GOT3 (cell line): ENCODE data around the gene ZNF77.
A peak's percentile ranks its signal among the peaks of the same experiment; 100 is the strongest.
"Not testable (repeated sequence)": the region's sequence is repeated elsewhere in the genome, so short reads cannot be mapped to it uniquely, and the experiment has no call there.

Experiments used
- DNase-seq: peaks from one replicate; lab custom pipeline; 2025; ENCODE audit warnings: mixed read lengths; lab: John Stamatoyannopoulos, UW

The ZNF77 gene

DNA sequence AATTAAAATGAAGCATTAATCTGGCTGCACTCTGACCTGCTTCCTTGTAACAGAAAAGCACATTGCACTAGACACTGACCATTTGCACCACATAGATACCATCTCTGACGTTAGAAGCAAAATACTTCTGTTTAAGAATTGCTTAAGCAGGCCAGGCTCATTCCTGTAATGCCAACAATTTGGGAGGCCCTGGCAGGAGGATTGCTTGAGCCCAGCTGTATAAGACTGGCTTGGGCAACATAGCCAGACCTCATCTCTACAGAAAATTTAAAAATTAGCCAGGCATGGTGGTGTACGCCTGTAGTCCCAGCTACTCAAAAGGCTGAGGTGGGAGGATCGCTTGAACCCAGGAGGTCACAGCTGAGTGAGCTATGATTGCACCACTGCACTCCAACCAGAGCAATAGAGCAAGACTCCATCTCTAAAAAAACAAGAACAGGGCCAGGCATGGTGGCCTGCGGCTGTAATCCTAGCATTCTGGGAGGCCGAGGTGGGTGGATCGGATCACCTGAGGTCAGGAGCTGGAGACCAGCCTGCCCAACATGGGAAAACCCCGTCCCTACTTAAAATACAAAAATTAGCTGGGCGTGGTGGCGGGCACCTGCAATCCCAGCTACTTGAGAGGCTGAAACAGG is 25.5 kb upstream of the ZNF77 start:
- DNase-seq, result no peak

DNA sequence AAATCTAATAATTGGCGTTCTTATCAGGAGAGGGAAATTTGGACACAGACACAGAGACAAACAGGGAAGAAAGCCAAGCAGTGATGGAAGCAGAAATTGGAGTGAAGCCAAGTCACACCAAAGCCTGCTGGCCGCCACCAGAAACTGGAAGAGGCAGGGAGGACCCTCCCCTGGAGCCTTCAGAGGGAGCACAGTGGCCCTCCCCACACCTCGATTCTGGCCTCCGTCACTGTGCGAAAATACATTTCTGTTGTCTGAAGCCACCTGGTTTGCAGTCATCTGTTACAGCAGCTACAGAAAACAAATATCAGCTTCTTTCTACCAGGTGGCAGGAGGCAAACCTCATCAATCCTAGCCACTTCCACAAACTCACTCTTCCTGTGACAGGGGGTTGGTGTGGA is 24.3 kb upstream of the ZNF77 start:
- DNase-seq, result no peak

DNA sequence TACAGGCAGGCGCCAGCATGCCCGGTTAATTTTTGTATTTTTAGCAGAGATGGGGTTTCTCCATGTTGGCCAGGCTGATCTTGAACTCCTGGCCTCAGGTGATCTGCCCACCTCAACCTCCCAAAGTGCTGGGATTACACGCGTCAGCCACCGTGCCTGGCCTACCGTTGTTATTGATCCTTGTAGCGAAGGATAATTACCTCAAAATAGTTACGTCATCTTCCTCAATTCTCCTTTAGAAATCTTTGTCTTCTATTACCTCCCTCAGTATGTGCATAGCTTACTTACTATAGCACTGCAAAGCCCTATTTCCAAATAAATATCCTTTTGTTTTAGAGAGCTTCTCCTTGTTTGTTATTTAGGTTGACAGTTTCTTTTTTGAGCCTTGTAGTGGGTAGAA is 23.2 kb upstream of the ZNF77 start:
- no peak for DNase-seq

DNA sequence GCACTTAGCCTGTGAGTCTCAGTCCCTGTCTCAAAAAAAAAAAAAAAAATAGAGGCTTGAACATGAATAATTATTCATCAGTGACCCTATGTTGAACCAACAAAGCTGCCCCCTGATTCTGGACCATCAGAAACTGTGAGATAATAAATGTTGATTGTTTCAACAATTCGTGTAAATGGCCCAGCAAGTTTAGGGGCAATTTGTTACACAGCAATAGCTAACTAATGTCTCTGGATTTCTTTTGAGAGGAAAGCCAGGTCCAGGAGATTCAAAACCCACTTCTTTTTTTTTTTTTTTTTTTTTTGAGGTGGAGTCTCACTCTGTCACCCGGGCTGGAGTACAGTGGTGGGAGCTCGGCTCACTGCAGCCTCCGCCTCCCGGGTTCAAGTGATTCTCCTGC is 20.1 kb upstream of the ZNF77 start:
- no peak for DNase-seq

DNA sequence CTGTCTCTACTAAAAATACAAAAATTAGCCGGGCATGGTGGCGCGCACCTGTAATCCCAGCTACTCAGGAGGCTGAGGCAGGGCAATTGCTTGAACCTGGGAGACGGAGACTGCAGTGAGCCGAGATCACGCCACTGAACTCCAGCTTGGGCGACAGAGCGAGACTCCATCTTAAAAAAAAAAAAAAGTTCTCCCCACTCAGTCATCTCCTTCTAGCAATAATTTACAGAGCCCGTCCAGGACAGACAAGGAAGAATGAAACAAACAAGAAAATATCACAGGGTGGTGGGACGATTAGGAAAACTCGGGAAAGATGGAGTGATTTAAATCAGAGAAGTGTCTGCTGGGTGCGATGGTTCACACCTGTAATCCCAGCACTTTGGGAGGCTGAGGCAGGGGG is 18.9 kb upstream of the ZNF77 start:
- not testable (repeated sequence) for DNase-seq

DNA sequence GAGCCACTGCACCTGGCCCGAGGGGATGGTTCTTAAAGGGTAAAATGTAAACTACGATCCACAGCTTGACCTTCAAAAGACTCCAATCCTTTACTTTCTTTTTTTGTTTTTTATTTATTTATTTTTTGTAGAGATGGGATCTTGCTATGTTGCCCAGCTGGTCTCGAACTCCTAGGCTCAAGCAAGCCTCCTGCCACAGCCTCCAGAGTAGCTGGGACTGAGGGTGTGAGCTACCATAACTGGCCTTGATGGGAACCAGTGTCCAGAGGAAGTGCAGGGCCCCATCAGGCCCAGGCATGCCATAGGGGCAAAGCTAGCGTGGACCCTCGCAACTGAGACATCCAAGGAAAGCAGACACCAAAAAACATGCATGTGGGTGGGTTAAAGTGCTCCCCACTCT is 18.4 kb upstream of the ZNF77 start:
- no peak for DNase-seq

DNA sequence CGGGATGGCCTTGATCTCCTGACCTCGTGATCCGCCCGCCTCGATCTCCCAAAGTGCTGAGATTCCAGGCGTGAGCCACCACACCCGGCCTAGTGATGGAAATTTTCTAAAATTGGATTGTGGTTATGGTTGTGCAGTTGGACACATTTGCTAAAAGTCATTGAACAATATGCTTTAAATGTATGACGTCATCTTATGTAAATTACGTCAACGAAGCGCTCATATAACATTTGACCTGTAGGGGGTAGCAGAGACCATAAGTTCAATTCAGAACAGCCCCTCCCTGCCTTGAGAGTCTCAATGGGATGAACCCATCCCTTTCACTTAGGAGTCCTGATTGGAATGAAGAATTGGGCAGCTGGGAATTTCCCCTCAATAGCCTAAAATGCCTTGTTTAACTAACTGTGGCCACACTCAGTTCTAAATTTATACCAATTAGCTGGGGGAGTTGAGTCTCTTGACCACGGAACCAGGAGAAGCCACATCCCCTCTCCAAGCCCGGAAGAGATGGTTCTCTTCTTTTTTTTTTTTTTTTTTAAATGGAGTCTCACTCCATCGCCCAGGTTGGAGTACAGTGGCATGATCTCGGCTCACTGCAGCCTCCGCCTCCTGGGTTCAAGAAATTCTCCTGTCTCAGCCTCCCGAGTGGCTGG is 17.4 kb upstream of the ZNF77 start:
- DNase-seq, result no peak

DNA sequence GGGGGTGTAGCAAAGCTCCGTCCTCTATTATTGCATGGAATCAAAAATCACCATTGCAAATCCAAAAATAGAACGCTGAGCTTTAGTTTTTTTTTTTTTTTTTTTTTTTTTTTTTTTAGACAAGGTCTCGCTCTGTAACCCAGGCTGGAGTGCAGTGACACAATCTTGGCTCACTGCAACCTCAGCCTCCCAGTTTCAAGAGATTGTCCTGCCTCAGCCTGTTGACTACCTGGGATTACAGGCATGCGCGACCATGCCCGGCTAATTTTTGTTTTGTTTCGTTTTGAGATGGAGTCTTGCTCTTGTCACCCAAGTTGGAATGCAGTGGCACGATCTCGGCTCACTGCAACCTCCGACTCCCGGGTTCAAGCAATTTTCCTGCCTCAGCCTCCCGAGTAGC is 15.3 kb upstream of the ZNF77 start:
- no peak for DNase-seq

DNA sequence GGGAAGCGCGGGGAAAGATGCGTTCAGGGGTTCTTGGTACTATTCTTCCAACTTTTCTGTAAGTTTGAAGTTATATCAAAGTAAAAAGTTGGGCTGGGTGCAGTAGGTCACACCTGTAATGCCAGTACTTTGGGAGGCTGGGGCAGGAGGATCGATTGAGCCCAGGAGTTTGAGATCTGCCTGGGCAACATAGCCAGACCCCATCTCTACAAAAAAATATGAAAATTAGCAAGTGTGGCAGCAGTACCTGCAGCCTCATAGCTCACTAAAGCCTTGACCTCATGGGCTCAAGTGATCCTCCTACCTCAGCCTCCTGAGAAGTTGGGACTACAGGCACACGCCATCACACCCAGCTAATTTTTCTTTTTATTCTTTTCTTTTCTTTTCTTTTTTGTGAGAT is 12.4 kb upstream of the ZNF77 start:
- no peak for DNase-seq

DNA sequence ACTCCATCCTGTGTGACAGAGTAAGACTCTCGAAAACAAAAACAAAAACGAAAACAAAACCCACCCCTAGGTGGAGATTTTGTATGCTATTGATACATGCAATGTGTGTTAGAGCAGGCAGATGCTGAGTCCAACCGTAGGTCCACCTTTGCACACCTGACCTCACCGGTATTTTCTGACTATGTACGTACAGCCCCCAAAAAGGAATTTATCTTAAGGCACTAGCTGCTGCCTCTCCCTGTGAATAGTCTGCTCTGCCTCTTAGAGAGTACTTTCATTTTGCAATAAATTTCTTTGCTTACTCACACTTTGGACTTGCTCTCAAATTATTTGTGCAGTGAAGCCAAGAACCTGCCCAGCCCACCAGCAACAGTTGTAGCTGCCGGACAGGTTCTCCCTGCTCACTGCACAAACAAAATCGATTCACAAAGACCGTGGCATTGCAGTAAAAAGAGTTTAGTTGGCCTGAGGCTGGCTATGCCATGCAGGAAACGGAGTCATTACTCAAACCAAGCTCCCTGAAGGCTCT is 8.2 kb upstream of the ZNF77 start:
- no peak for DNase-seq

DNA sequence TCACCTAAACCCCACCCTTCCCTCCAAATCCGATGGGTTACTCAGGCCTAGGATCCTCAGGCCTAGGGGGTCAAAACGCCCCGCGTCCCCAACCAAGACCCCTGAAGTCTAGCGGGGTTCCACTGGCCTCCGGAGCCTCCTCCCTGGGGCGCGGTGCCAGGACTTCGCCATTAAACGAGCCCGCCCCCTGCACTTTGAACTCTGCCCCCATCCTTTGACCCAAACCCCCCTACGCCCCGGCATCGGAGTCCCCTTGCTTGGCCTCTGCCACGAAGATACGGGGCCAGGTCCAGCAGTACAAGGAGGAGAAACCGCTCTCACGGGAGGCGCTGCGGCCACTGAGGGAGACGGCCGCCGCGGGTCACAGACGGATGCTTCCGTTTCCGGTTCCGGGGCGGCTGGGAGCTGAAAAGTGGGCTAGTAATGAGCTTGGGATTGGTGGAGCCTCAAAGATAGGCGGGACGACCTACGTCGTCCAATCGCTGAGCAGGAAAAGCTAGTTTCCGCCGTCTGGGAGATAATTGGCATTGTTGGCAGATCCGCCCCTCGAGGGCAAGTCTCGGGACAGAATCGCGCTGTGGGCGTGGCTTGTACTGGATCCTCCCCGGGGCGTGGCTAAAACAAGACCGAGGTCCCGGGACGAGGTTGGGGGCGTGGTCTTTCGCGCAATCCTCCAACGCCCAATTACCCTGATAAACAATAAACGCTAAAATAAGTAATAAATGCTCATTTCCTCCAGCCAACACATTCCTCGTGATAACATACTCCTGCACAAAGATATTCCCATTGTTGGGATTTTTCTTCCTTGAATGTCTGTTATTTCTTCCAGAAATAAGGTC is 5.7 kb upstream of the ZNF77 start:
- DNase-seq, result peak; percentile 96

DNA sequence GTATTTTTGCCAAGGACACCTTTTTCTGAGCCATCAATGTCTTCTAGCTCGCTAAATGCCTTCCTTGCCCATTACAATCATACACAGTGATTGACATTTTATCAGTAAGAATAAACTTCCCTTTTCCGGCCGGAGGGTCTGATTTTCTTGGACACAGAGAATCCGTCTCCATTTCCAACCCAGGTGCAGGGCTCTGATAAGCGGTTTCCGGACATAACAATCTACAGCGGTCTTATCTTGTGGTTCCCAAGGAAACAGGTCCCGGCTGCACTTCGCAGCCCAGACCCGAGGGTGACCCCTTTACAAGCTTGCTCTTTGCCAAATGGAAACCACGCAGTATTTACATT is 5.1 kb upstream of the ZNF77 start:
- no peak for DNase-seq

DNA sequence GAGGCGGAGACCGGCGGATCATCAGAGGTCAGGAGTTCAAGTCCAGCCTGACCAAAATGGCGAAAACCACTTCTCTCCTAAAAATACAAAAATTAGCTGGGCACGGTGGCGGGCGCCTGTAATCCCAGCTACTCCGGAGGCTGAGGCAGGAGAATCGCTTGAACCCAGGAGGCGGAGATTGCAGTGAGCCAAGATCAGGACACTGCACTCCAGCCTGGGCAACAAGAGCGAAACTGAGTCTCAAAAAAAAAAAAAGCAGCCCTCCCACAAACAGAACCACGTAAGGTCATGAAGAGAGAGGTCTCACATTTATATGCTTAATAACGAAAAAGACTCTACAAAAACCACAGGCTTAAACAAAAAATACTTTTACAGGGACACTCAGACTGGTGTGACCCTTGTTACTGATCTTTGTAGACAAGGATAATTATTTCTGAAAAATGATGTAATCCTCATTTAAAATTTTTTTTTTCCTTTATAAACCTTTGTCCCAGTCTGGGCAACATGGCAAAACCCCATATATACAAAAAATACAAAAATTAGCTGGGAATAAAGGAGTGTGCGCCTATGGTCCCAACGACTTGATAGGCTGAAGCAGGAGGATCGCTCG is 909 bp upstream of the ZNF77 start:
- no peak for DNase-seq

DNA sequence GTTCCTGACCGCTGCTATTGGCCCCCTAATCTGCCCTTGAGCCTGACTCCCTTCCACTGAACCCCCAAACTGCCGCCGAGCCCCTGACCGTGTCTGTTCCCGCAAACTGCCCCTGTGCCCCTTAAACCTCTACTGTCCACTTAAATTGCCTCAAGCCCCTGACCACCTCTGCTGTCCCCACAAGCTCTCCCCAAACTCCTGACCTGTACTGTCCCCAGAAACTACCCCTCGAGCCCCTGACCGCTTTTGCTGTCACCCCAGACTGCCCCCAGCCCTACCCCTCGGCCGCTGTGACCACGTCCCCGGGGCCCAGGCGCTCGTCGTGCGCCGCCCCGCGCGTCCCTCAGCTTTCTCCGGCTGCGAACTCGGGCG is 382 bp downstream of the ZNF77 start:
- no peak for DNase-seq

DNA sequence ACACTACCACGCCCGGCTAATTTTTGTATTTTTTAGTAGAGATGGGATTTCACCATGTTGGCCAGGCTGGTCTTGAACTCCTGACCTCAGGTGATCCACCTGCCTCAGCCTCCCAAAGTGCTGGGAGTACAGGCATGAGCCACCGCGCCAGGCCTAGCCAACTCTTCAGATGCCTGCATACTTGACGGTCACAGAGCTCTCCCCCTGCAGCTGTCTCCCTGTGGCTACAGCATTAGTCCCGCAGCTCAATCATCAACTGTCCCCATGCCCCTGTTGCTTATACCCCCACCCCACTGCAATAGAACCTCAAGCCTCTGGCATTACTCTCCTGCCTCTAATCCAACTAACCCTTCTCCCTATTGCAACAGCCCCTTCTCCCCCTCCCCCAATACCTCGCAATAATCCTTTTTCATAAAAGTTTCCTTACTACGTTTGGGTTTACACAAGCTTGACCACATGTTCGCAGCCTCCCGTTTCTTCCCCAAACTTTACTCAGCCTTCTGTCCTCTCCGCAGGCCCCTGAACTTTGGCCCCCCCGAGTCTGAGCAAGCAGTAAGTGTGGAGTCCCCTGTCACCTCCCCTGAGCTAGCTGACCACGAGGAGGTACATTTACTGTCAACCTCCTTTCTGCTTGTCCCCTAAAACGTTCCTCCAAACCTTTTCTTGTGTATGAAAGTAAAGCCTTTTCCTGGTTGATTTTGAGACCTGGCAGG is 1.7 kb downstream of the ZNF77 start:
- DNase-seq, result no peak

DNA sequence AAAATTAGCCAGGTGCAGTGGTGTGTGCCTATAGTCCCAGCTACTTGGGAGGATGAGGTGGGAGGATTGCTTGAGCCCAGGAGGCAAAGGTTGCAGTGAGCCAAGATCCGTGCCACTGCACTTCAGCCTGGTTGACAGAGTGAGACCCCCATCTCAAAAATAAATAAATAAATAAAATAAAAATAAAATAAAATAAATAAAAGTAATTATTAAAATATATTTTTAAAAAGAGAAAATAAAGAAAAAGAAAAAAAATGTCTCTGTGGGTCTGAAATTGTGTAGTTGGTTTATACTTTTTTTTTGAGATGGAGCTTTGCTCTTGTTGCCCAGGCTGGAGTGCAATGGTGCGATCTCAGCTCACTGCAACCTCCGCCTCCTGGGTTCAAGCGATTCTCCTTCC is 8.9 kb downstream of the ZNF77 start:
- DNase-seq, result not testable (repeated sequence)

DNA sequence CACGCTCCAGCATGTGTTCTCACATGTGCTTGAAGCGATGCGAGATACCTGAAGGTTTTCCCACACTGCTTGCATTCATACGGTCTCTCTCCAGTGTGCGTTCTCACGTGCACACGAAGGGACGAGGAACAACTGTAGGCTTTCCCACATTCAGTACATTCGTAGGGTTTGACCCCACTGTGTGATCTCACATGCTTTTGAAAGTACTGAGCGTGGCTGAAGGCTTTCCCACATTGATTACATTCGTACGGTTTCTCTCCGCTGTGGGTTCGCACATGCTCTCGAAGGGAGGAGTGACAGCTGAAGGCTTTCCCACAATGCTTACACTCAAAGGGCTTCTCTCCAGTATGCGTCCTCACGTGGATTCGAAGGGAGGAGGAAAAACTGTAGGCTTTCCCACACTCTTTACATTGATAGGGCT is 11.3 kb downstream of the ZNF77 start:
- DNase-seq, result no peak

DNA sequence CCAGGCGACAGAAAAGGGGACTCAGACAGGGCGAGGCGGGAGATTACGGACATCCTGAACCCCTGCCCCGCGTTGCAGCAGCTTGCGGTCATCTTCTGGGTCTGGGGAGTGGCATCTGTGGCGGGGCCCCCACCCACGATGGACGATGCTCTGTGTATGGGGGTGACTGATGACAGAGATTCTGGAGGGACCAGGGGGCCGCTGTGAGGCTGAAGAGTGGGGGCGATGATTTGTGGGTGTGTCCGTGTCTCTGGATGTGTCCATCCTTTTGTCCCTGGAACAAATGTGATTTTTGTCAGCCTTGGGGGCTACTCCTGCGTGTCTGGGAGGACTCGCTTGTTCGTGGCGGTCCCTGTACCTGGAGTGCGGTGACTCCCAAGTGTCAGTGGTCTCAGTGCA is 17.7 kb downstream of the ZNF77 start:
- no peak for DNase-seq

DNA sequence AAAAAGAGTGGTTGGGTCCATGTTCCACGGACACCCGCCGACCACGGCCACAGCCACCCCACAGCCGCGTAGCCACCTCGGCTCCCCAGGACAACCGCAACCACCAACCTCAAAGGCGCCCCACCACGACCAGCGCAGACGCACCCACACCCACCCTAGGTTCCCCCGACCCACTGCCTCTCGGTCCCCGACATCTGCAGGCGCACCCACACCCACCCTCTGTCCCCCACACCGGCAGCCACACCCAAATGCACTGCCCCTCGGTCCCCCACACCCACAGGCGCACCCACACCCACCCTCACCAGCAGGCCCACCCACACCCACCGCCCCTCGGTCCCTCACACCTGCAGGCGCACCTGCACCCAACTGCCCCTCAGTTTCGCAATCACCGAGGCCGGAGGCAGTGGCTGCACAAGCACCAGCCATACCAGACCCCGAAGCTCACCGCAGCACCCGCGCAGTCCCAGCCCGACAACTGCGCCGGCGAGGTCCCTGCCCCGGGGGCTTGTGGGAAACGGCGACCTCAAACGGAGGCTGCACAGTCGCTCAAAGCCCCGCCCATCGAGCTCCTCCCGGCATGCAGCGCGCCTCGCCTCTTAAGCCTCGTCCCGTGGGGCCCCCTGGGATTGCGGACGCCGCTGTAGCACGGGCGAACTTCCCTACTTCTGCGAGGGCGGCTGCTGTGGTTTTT is 18.3 kb downstream of the ZNF77 start:
- no peak for DNase-seq

DNA sequence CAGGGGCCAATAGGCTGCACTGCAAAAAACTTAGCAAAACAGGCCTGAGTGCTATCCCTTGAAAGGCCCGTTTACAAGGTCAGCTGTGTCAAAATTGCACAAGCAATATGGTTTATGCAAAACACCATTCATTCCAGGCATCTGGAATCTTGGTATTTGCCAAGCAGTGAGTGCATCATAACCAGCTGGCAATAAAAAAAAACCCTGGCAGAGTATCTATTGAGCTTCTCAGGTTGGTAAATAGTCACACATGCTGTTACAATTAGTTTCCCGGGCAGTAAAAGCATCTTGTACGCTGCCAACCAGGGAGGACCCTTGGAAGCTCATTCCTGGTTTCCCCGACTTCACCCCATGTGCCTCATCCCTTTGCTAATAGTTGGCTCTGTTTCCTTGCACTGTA is 21.3 kb downstream of the ZNF77 start:
- DNase-seq, result no peak

DNA sequence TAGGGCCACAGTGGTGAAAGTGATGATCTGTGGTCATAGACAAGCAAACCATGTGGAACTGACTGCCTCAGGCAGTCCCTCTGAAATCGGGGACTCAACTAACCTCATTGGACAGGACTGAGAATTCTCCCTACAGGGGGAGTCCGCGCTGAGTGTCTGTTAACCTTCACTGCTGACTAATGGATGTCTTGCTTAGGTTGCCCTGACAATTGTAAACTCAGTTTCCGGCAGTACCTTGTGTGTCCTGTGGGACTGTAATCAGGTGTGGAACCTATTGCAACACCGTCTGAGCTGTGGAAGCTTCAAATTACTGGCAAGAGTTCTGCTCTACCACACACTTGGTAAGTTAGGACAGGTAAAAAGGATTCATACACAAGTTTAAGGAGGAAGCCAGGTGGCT is 21.8 kb downstream of the ZNF77 start:
- no peak for DNase-seq
